ENCODE data around the gene LRRC27.

LRRC27 gene

GRCh38 chr10:132357286-132358058 lies 25.5 kb downstream of the LRRC27 start:
- no peak for DNase-seq (ENCODE audit: low read depth)

- DNase-seq (ENCODE audit: low read depth): no peak
Measured at GRCh38 chr10:132359305-132360040, 27.5 kb downstream of the LRRC27 start.

GRCh38 chr10:132360766-132361447 lies 28.9 kb downstream of the LRRC27 start:
- no peak for DNase-seq (ENCODE audit: low read depth)

GRCh38 chr10:132361581-132362101 lies 29.6 kb downstream of the LRRC27 start:
- DNase-seq (ENCODE audit: low read depth): no peak

GRCh38 chr10:132362151-132362611 lies 30.2 kb downstream of the LRRC27 start:
- no peak for DNase-seq (ENCODE audit: low read depth)

GRCh38 chr10:132363376-132363775 lies 31.4 kb downstream of the LRRC27 start:
- DNase-seq (ENCODE audit: low read depth): no peak

GRCh38 chr10:132363921-132364593 lies 32.1 kb downstream of the LRRC27 start:
- no peak for DNase-seq (ENCODE audit: low read depth)

- no peak for DNase-seq (ENCODE audit: low read depth)
Measured at GRCh38 chr10:132364594-132364970, 32.6 kb downstream of the LRRC27 start.

GRCh38 chr10:132365102-132365501 lies 33.1 kb downstream of the LRRC27 start:
- DNase-seq (ENCODE audit: low read depth): no peak

- no peak for DNase-seq (ENCODE audit: low read depth)
Measured at GRCh38 chr10:132366006-132366405, 34.0 kb downstream of the LRRC27 start.

- no peak for DNase-seq (ENCODE audit: low read depth)
Measured at GRCh38 chr10:132366499-132366898, 34.5 kb downstream of the LRRC27 start.

- no peak for DNase-seq (ENCODE audit: low read depth)
Measured at GRCh38 chr10:132368391-132368790, 36.4 kb downstream of the LRRC27 start.

- DNase-seq (ENCODE audit: low read depth): peak; percentile 91
Measured at GRCh38 chr10:132368881-132369635, 37.1 kb downstream of the LRRC27 start.

- no peak for DNase-seq (ENCODE audit: low read depth)
Measured at GRCh38 chr10:132369636-132370185, 37.7 kb downstream of the LRRC27 start.

GRCh38 chr10:132370426-132371340 lies 38.7 kb downstream of the LRRC27 start:
- DNase-seq (ENCODE audit: low read depth): no peak

- no peak for DNase-seq (ENCODE audit: low read depth)
Measured at GRCh38 chr10:132371641-132372081, 39.7 kb downstream of the LRRC27 start.

GRCh38 chr10:132372516-132373095 lies 40.6 kb downstream of the LRRC27 start:
- DNase-seq (ENCODE audit: low read depth): no peak

GRCh38 chr10:132373241-132373955 lies 41.4 kb downstream of the LRRC27 start:
- DNase-seq (ENCODE audit: low read depth): no peak

GRCh38 chr10:132374176-132374575 lies 42.2 kb downstream of the LRRC27 start:
- no peak for DNase-seq (ENCODE audit: low read depth)

Data from GM04503 (cell line).